WTC11 (cell line): Measurements from ENCODE around the gene PLPP2. TPM values are rescaled to one million over a fixed set of nuclear protein-coding genes. Genes with fewer than 3 reads are reported as not detected.

ENCODE experiments used
- AR ChIP-seq: fragments of 250-450 bp; sonication (Bioruptor Pico); IDR thresholded peaks from 2 replicates; pipeline ENCODE4 v1.9.0; 2021; ENCODE audit warnings: mild to moderate bottlenecking
- ATF2 ChIP-seq: sonication (generic); formaldehyde crosslinking; IDR thresholded peaks from 2 replicates; pipeline ENCODE4 v1.8.1; 2022; ENCODE audit warnings: low read depth, missing genetic modification reagents, borderline replicate concordance
- CREM ChIP-seq: sonication (generic); formaldehyde crosslinking; IDR thresholded peaks from 2 replicates; pipeline ENCODE4 v1.8.1; 2022; ENCODE audit warnings: mild to moderate bottlenecking, missing genetic modification reagents, moderate library complexity
- CTCF ChIP-seq: fragments of 200-600 bp; IDR thresholded peaks from 2 replicates; pipeline ENCODE4 v1.8.0; 2022; ENCODE audit warnings: antibody characterized with exemption
- E2F1 ChIP-seq: sonication (generic); formaldehyde crosslinking; IDR thresholded peaks from 2 replicates; pipeline ENCODE4 v1.8.0; 2022; ENCODE audit warnings: mild to moderate bottlenecking, missing genetic modification reagents
- ETV6 ChIP-seq: sonication (generic); formaldehyde crosslinking; IDR thresholded peaks from 2 replicates; pipeline ENCODE4 v1.8.1; 2022; ENCODE audit warnings: mild to moderate bottlenecking, missing genetic modification reagents
- JUN ChIP-seq: sonication (generic); formaldehyde crosslinking; IDR thresholded peaks from 2 replicates; pipeline ENCODE4 v1.8.0; 2023; ENCODE audit warnings: mild to moderate bottlenecking, missing genetic modification reagents
- NR2C2 ChIP-seq: sonication (generic); formaldehyde crosslinking; IDR thresholded peaks from 2 replicates; pipeline ENCODE4 v1.8.0; 2022; ENCODE audit warnings: mild to moderate bottlenecking, missing genetic modification reagents
- USF1 ChIP-seq: sonication (generic); formaldehyde crosslinking; IDR thresholded peaks from 2 replicates; pipeline ENCODE4 v1.8.0; 2022; ENCODE audit warnings: mild to moderate bottlenecking, missing genetic modification reagents
- ZNF232 ChIP-seq: sonication (generic); formaldehyde crosslinking; IDR thresholded peaks from 2 replicates; pipeline ENCODE4 v1.8.0; 2022; ENCODE audit warnings: mild to moderate bottlenecking, missing genetic modification reagents
- ZNF425 ChIP-seq: fragments of 250-450 bp; sonication (Bioruptor Pico); conservative IDR thresholded peaks from 2 replicates; pipeline ENCODE4 v1.9.0; 2021; ENCODE audit warnings: mild to moderate bottlenecking
- ZNF532 ChIP-seq: fragments of 250-450 bp; sonication (Bioruptor Pico); IDR thresholded peaks from 2 replicates; pipeline ENCODE4 v1.9.0; 2021; ENCODE audit warnings: mild to moderate bottlenecking, borderline replicate concordance
- total RNA-seq: library from RNA; stranded (reverse); gene quantifications from 3 replicates; pipeline ENCODE4 v1.2.3, GENCODE V29; 2021

Gene PLPP2
- total RNA-seq, 1 experiment from 2014 or later, result 78.7 TPM

- TF ChIP-seq ZNF532 (no peak), NR2C2 (CRISPR knock-in tag) (no peak), E2F1 (no peak), ETV6 (CRISPR knock-in tag) (no peak), USF1 (CRISPR knock-in tag) (no peak), JUN (no peak), CTCF (no peak), ZNF425 (CRISPR knock-in tag) (no peak), CREM (no peak), ZNF232 (CRISPR knock-in tag) (no peak), AR (CRISPR knock-in tag) (no peak), ATF2 (CRISPR knock-in tag) (no peak)
These were observed 20.6 kb upstream of the PLPP2 start (continued) for GRCh38 chr19:311813-312261.
